Psoas muscle (tissue), 8 donors: ENCODE measurements around the gene NPAS4. TPM values are rescaled to one million over a fixed set of nuclear protein-coding genes. Genes with fewer than 3 reads are reported as not detected.

Source experiments
- ATAC-seq, 4 donors: fragments of 200-7000 bp; cut with Tn5 transposase; one replicate each; pipeline ENCODE4 v1.9.1; 2020; ENCODE audit warnings: moderate library complexity in 3 of 4, mild to moderate bottlenecking in 2 of 4
- DNase-seq, 2 donors: peaks; one replicate each; pipeline ENCODE4 v3.0.0-alpha.2; 2020
- H3K27ac ChIP-seq: fragments of 200-600 bp; one replicate; pipeline ENCODE4 v1.8.0; 2022
- H3K27me3 ChIP-seq, 3 donors: fragments of 200-600 bp in 1 of 3; one replicate each; pipeline versions ENCODE4 v1.6.1 to v1.8.0; 2013 to 2022; ENCODE audit warnings: low read length in 2 of 3, mild to moderate bottlenecking in 2 of 3, moderate library complexity in 1 of 3; ENCODE audit not compliant: insufficient read depth in 3 of 3
- H3K36me3 ChIP-seq, 2 donors: fragments of 200-600 bp in 1 of 2; one replicate each; pipeline versions ENCODE4 v1.6.1 to v1.8.0; 2013 to 2022; ENCODE audit warnings: low read depth in 1 of 2, mild to moderate bottlenecking in 1 of 2, moderate library complexity in 1 of 2; ENCODE audit not compliant: insufficient read depth in 1 of 2
- H3K4me1 ChIP-seq: fragments of 200-600 bp; one replicate; pipeline ENCODE4 v1.8.0; 2022
- H3K4me3 ChIP-seq: fragments of 200-600 bp; one replicate; pipeline ENCODE4 v1.8.0; 2022; ENCODE audit warnings: mild to moderate bottlenecking
- H3K9me3 ChIP-seq: fragments of 200-600 bp; one replicate; pipeline ENCODE4 v1.8.0; 2022
- WGBS, 3 donors: extraction: QIAGEN DNeasy Blood & Tissue Kit; methylation state at CpG; one replicate each; pipeline versions ENCODE4 v1.1.6 to v1.1.7; 2013; 5-methylcytosine and 5-hydroxymethylcytosine counted together
- intact Hi-C, 2 donors: fragments of 100-400 bp; cut with DNase I; formaldehyde crosslinking; loops; one replicate each; pipeline versions ENCODE4 v1.11.0 to v1.14.2; 2022
- polyA plus RNA-seq, 3 donors: library from polyadenylated mRNA; stranded (reverse); fragments of 200-250 nt; gene quantifications; one replicate each; pipeline ENCODE4 v1.2.3, GENCODE V29; 2013
- total RNA-seq, 4 donors: library from RNA; stranded (reverse); fragmentation: NEBNext Ultra II Directional in 2 of 4; extraction: Animal tissue kit (Norgen Biotek cat#: 25700) in 2 of 4; gene quantifications; one replicate each; pipeline versions ENCODE4 v1.2.1 to v1.2.4, GENCODE V29; 2021 to 2023
- TF ChIP-seq, protein P1 (sequence below): fragments of 200-600 bp; IDR thresholded peaks from one replicate; pipeline ENCODE4 v1.8.0; 2022; ENCODE audit warnings: antibody characterized with exemption
- donor health status: healthy with polysubstance abuse.
- donor health status: DM: no; HTN: no; CAD: no; lungs with moderate emphysema.
- donor health status: Bipolar disorder and iron deficiency.
- donor health status: healthy.
- donor health status: DM: yes; HTN: yes; CAD: no.
- donor health status: DM: no; HTN: no; CAD: no.
- donor health status: DM: no; HTN: no; CAD: no.
- donor health status: DM: yes; HTN: yes; CAD: no.

The NPAS4 gene
- total and polyA plus RNA-seq, 7 donors = 0.05 TPM; not detected in 6

DNA sequence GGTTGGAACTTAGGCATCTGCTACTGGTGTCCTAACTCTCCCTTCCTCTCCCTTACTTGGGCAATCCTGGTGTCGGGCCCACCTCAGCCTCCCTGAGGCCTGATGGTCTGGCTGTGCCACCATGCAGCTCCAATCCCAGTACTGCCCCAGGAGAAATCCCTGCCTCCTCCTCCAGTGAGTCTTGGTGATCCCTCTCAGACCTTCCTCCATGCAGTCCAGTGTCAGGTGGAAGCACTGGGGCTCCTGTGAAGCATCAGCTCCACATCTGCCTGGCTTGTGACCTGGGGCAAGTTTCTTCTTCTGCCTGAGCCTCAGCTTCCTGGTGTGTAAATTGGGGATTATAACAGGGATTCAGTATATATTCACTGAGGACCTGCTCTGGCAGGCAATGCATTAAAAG lies 44.1 kb downstream of the NPAS4 start:
- Histone ChIP-seq H3K36me3 (peaks cover 0 to 10% of the 10 kb centered on the region in 2 donors), H3K4me3 (no peak overlapping the region), H3K27ac (no peak overlapping the region), H3K27me3 (no peaks in the 10 kb centered on the region), H3K9me3 (no peaks in the 10 kb centered on the region), H3K4me1 (peaks cover 3% of the 10 kb centered on the region)
- ATAC-seq = no peak
- TF ChIP-seq, protein P1, sequence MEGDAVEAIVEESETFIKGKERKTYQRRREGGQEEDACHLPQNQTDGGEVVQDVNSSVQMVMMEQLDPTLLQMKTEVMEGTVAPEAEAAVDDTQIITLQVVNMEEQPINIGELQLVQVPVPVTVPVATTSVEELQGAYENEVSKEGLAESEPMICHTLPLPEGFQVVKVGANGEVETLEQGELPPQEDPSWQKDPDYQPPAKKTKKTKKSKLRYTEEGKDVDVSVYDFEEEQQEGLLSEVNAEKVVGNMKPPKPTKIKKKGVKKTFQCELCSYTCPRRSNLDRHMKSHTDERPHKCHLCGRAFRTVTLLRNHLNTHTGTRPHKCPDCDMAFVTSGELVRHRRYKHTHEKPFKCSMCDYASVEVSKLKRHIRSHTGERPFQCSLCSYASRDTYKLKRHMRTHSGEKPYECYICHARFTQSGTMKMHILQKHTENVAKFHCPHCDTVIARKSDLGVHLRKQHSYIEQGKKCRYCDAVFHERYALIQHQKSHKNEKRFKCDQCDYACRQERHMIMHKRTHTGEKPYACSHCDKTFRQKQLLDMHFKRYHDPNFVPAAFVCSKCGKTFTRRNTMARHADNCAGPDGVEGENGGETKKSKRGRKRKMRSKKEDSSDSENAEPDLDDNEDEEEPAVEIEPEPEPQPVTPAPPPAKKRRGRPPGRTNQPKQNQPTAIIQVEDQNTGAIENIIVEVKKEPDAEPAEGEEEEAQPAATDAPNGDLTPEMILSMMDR = no peak
- intact Hi-C loops = no loop called here
- DNase-seq = no peak
- WGBS, 3 donors = 80 to 94% (median 86%) methylated on average over 1 of the region's 1 CpG

DNA sequence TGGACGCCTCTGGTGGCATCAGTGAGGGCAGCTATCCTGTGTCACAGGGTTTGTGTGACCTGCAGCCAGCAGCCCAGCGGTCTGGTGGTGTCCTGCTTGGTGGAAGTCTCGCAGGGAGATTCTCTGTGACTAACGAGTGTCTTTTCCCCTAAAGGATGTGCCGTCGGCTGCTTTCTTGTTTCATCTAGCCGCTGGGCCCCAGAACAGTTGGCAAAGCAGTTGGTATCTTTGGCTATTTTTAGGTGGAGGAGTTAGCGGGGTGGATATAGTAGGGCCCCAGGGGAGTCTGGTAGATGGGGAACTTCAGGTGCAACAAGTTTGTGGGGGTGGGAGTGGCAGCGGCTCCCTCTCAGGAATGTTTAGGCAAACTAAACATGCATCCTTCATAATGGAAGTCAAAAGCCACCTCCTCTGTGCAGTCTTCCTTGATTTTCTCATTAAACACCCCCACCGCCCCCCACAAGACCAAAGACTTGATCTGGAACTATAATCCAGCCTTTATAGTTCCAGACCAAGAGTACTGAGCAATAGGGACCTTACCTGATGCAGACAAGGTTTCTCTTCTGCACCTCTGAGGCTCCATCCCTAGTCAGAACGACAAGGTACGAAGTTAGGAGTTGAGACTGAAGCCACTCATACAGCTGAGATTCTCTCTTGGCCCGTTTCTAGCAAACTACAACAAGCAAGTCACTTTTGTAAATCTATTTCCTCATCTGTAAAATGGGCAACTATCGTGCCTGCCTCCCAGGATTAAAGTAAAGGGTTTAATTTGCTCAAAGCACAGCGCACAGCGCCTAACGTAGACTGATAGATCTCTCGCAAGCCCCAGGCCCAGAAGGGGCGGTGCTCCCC lies 44.8 kb downstream of the NPAS4 start:
- H3K27me3 ChIP-seq = no peaks in the 10 kb centered on the region
- H3K36me3 ChIP-seq = peaks cover 0 to 16% of the 10 kb centered on the region in 2 donors
- H3K27ac ChIP-seq = peak overlapping the region; percentile 69
- H3K4me3 ChIP-seq = peak overlapping the region; percentile 77
- ATAC-seq = no peak
- WGBS, 3 donors = 39 to 44% (median 39%) methylated on average over 19 of the region's 19 CpGs
- TF ChIP-seq, protein P1 = no peak
- intact Hi-C loops = no loop called here
- DNase-seq = no peak
- peaks cover 3% of the 10 kb centered on the region for H3K4me1 ChIP-seq
- H3K9me3 ChIP-seq = no peaks in the 10 kb centered on the region

DNA sequence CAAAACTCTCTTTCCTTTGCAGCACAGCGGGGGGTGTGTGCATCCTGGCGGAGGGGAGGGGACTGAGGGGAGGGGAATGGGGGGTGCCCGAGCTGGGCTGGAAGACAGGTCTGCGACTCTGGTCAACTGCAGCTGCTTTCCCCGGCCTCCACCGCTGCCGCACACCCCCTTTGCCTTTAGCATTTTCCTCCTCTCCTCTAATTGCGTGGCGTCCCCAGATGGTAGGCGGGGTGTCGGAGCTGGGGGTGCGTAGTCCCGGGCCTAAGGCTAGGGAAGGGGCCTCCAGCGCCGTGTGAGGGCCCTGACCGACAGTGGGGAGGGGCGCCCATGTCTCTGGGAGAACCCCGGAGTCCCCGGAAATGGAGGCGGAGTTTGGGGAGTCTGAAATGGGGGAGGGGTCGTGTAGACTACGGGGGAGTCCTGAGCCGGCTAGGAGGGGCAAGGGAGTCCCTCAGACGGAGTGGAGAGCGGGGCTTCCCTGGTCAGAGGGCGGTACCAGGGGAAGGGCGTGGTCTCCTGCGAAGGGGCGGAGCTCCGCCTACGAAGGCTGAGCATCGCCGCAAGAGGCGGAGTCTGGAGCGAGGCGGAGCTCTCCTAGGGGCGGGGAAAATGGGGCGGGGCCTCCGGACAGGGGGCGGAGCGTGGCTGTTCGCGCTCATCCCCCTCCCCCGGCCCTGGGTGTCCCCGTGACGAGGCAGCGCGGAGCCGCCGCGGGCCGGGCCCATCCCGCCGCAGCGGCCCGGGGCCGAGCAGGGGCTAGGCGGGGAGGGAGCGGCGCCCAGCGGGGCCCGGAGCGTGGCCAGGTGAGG lies 45.6 kb downstream of the NPAS4 start, which contains the start of gene PELI3:
PELI3 (plus strand) TSS at position 681 of the 809 bp plus-strand sequence. CDS start 1,224 bp downstream, outside the sequence.
- Histone ChIP-seq H3K27ac (peak within 1 kb of the TSS; percentile 69), H3K27me3 (peaks cover 0 to 3% (median 0%) of the 10 kb centered on the region in 3 donors), H3K36me3 (peaks cover 0 to 25% of the 10 kb centered on the region in 2 donors), H3K9me3 (no peaks in the 10 kb centered on the region), H3K4me3 (peak within 1 kb of the TSS; percentile 77), H3K4me1 (peaks cover 3% of the 10 kb centered on the region)
- intact Hi-C loops = no loop called here
- TF ChIP-seq, protein P1 = no peak
- WGBS, 3 donors = 3% methylated on average over 27 to 63 of the region's 63 CpGs
- DNase-seq (peak; percentile 91 to 97), ATAC-seq (peak; percentile 97 to 99 (median 98))

DNA sequence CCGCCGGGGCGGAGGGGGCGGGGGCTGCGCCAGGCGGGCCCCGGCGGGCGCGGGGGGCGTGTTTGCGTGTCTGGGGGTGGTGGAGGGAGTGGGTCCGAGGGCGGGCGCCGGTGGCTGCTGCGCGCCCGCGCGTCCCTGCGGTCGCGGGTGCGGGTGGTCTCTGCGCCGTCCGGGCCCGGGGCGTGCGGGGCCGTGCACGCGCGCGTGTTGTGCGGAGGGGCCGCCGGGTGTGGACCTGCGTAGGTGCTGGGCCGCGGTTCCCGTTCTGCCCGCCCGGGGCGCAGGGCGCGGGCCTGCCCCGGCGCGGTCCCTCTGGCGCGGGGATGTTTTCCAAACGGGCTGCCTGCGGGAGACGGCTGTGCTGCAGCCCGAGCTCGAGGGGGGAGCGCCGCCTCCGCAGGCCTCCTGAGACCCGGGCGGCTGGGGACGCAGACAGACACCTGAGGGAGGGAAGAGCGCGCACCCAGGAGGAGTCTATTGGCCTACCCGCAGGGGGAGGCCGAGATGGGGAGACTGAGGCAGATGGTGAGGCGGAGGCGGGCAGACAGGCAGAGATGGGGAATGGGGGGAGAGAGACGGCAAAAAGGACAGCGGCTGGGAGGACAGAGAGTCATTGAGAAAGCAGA lies 46.3 kb downstream of the NPAS4 start:
- Histone ChIP-seq H3K9me3 (no peaks in the 10 kb centered on the region), H3K27me3 (peaks cover 0 to 3% (median 0%) of the 10 kb centered on the region in 3 donors), H3K4me3 (peak overlapping the region; percentile 77), H3K4me1 (peaks cover 3% of the 10 kb centered on the region), H3K36me3 (peaks cover 0 to 31% of the 10 kb centered on the region in 2 donors), H3K27ac (peak overlapping the region; percentile 69)
- TF ChIP-seq, protein P1 = peak; percentile 35
- peak; percentile 47 to 76 for DNase-seq
- intact Hi-C loops = no loop called here
- ATAC-seq = peak; percentile 14 to 53 (median 38)
- WGBS, 3 donors = 1 to 9% (median 3%) methylated on average over 23 to 72 of the region's 72 CpGs
